T-cell (primary cell): ENCODE data around the gene NPHS1. TPM values are rescaled to one million over a fixed set of nuclear protein-coding genes. Genes with fewer than 3 reads are reported as not detected.
A peak's percentile ranks its signal among the peaks of the same experiment; 100 is the strongest.
"Not testable (repeated sequence)": the region's sequence is repeated elsewhere in the genome, so short reads cannot be mapped to it uniquely, and the experiment has no call there.

Experiments
- ATAC-seq, 4 experiments: fragments of 200-7000 bp in 3 of 4; fragments of 150-1000 bp in 1 of 4; cut with Tn5 transposase; replicated peaks in 1 of 4; 1 replicate in 3 of 4; 2 replicates in 1 of 4; pipeline ENCODE4 v1.10.0; 2021; ENCODE audit warnings: moderate library complexity in 3 of 4, mild to moderate bottlenecking in 2 of 4, moderate number of reproducible peaks in 1 of 4
- CTCF ChIA-PET, 2 donors: fragments of 300-600 bp; sonication (Branson Sonifier 250); formaldehyde crosslinking; loops; one replicate each; lab custom pipeline; 2022; ENCODE audit warnings: antibody characterized with exemption in 2 of 2; lab: Charles Lee
- POLR2A ChIA-PET, 2 donors: fragments of 300-600 bp; sonication (Branson Sonifier 250); formaldehyde crosslinking; loops; one replicate each; lab custom pipeline; 2022; ENCODE audit warnings: antibody characterized with exemption in 2 of 2; lab: Charles Lee
- DNase-seq, 35 experiments: peaks; one replicate each; pipeline versions ENCODE4 v3.0.0 to v3.0.0-alpha.2; 2013 to 2023
- H3K27ac ChIP-seq: one replicate; pipeline ENCODE4 v1.5.1; 2013; ENCODE audit warnings: low read length
- H3K27me3 ChIP-seq, 2 experiments: replicated peaks in 1 of 2; 1 replicate in 1 of 2; 2 replicates in 1 of 2; pipeline versions ENCODE4 v1.6.1 to v1.7.0; 2013; ENCODE audit warnings: low read length in 1 of 2, mixed read lengths in 1 of 2; ENCODE audit not compliant: control insufficient read depth in 2 of 2, insufficient read depth in 2 of 2; ENCODE audit errors: extremely low read depth in 1 of 2
- H3K36me3 ChIP-seq, 2 donors: 1 replicate in 1 of 2; 2 replicates in 1 of 2; pipeline versions ENCODE4 v1.6.1 to v1.7.0; 2013; ENCODE audit warnings: low read length in 1 of 2; ENCODE audit not compliant: control insufficient read depth in 2 of 2, insufficient read depth in 1 of 2; ENCODE audit errors: extremely low read depth in 1 of 2
- H3K4me1 ChIP-seq, 2 experiments: 1 replicate in 1 of 2; 2 replicates in 1 of 2; pipeline versions ENCODE4 v1.6.1 to v1.7.0; 2013; ENCODE audit warnings: low read length in 2 of 2, mixed read lengths in 1 of 2; ENCODE audit not compliant: insufficient read depth in 2 of 2, control insufficient read depth in 1 of 2; ENCODE audit errors: extremely low read depth in 1 of 2
- H3K4me3 ChIP-seq, 2 donors: 1 replicate in 1 of 2; 2 replicates in 1 of 2; pipeline versions ENCODE4 v1.5.1 to v1.7.0; 2013; ENCODE audit warnings: mild to moderate bottlenecking in 2 of 2, low read length in 1 of 2, moderate library complexity in 1 of 2; ENCODE audit not compliant: control insufficient read depth in 1 of 2; ENCODE audit errors: extremely low read depth in 1 of 2
- H3K9me3 ChIP-seq: 2 replicates; pipeline ENCODE4 v1.7.0; 2013
- H3K27ac Mint-ChIP-seq, 2 donors: one replicate each; pipeline ENCODE4 v1.8.0; 2020 to 2021; ENCODE audit warnings: mild to moderate bottlenecking in 2 of 2, mixed read lengths in 2 of 2
- H3K27me3 Mint-ChIP-seq, 2 donors: one replicate each; pipeline ENCODE4 v1.8.0; 2021 to 2022; ENCODE audit warnings: mixed read lengths in 2 of 2
- H3K36me3 Mint-ChIP-seq: one replicate; pipeline ENCODE4 v1.8.0; 2021; ENCODE audit warnings: mixed read lengths
- H3K4me1 Mint-ChIP-seq, 3 donors: one replicate each; pipeline ENCODE4 v1.8.0; 2020 to 2022; ENCODE audit warnings: mixed read lengths in 3 of 3, mild to moderate bottlenecking in 1 of 3
- H3K4me3 Mint-ChIP-seq, 3 donors: one replicate each; pipeline ENCODE4 v1.8.0; 2020 to 2022; ENCODE audit warnings: mild to moderate bottlenecking in 3 of 3, mixed read lengths in 3 of 3, moderate library complexity in 3 of 3
- H3K9me3 Mint-ChIP-seq, 3 donors: one replicate each; pipeline ENCODE4 v1.8.0; 2020 to 2022; ENCODE audit warnings: mixed read lengths in 3 of 3
- WGBS: methylation state at CpG from one replicate; pipeline ENCODE4 v1.1.5; 2013; ENCODE audit warnings: missing lambda C conversion rate; ENCODE audit not compliant: insufficient coverage; 5-methylcytosine and 5-hydroxymethylcytosine counted together
- total RNA-seq, 35 experiments: library from RNA in 6 of 35; stranded (reverse) in 6 of 35; fragments of 120-200 nt in 1 of 35; gene quantifications; one replicate each; pipeline versions ENCODE4 v1.2.1 to v1.2.4 and lab custom pipeline; 2013 to 2026

NPHS1 gene
- total RNA-seq, 5 donors from 2014 or later (not counting 1 experiment from before 2014, with no cell fraction given) = 0.06 to 0.33 TPM; not detected in 3

GRCh38 chr19:35870124-35870736, 17.9 kb upstream of the NPHS1 start:
- Histone ChIP-seq H3K4me3 (peak overlapping the region in 1 of 2 donors; percentile 52), H3K27me3 (peaks cover 3 to 85% of the 10 kb centered on the region in 2 experiments), H3K4me1 (peaks cover 2 to 25% of the 10 kb centered on the region in 2 experiments)
- CTCF ChIA-PET, POLR2A ChIA-PET, H3K27ac ChIP-seq, H3K36me3 Mint-ChIP-seq, H3K36me3 ChIP-seq, H3K27ac Mint-ChIP-seq, H3K9me3 ChIP-seq, H3K9me3 Mint-ChIP-seq, DNase-seq, ATAC-seq: not testable (repeated sequence)
- H3K27me3 Mint-ChIP-seq = peaks cover 29 to 72% of the 10 kb centered on the region in 2 donors
- H3K4me3 Mint-ChIP-seq = peak overlapping the region; percentile 57 to 76 (median 65)
- 24% methylated on average over 15 of the region's 26 CpGs for WGBS
- peaks cover 14 to 23% (median 19%) of the 10 kb centered on the region in 3 donors for H3K4me1 Mint-ChIP-seq

DNA sequence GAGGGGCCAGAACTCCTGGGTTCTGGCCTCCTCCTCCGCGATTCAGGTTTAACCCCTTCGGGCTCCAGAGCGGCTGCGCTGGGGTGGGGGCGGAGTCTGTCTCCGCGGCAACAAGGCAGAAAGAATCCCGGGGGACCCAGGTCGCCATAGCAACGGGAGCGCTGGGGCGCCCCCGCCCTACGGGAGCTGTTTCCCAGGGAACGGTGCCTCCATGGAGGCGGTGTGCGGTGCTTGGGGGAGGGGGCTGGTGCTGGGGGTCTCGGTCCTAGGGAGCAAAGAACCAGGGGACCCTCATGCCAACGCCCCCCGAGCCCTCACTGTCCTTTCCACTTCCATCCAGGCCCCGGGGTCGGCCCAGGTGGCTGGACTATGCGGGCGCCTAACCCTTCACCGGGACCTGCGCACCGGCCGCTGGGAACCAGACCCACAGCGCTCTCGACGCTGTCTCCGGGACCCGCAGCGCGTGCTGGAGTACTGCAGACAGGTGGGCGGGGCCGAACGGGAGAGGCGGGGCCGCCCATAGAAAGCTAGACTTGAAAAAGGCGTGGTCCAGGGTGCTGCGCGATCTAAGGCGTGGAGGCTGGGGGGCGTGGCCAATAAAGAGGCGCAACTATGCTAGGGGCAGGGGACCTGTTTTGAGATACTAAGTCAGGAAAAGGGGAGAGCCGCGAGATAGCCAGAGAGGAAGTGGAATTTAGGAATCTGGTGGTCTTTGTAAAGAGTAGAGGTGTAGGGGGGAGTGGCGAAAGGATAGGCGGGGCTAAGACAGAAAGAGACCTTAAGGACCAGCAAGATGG, 17.2 kb upstream of the NPHS1 start:
- DNase-seq = peak; percentile 34 to 89 (median 76)
- peak overlapping the region in 1 of 2 donors; percentile 52 for H3K4me3 ChIP-seq
- H3K27ac ChIP-seq = no peak overlapping the region
- peaks cover 33 to 75% of the 10 kb centered on the region in 2 donors for H3K27me3 Mint-ChIP-seq
- peak overlapping the region in 1 of 2 donors; percentile 5 for H3K27ac Mint-ChIP-seq
- H3K4me1 ChIP-seq = peaks cover 2 to 25% of the 10 kb centered on the region in 2 experiments
- POLR2A ChIA-PET = no interaction called here
- H3K4me3 Mint-ChIP-seq = peak overlapping the region; percentile 57 to 76 (median 65)
- H3K9me3 Mint-ChIP-seq = no peaks in the 10 kb centered on the region
- 3% methylated on average over 45 of the region's 51 CpGs for WGBS
- no peaks in the 10 kb centered on the region for H3K9me3 ChIP-seq
- peaks cover 3 to 83% of the 10 kb centered on the region in 2 experiments for H3K27me3 ChIP-seq
- no peaks in the 10 kb centered on the region for H3K36me3 ChIP-seq
- ATAC-seq = peak; percentile 76 to 89 (median 78)
- CTCF ChIA-PET = no interaction called here
- peaks cover 14 to 23% (median 19%) of the 10 kb centered on the region in 3 donors for H3K4me1 Mint-ChIP-seq
- H3K36me3 Mint-ChIP-seq = no peaks in the 10 kb centered on the region

DNA sequence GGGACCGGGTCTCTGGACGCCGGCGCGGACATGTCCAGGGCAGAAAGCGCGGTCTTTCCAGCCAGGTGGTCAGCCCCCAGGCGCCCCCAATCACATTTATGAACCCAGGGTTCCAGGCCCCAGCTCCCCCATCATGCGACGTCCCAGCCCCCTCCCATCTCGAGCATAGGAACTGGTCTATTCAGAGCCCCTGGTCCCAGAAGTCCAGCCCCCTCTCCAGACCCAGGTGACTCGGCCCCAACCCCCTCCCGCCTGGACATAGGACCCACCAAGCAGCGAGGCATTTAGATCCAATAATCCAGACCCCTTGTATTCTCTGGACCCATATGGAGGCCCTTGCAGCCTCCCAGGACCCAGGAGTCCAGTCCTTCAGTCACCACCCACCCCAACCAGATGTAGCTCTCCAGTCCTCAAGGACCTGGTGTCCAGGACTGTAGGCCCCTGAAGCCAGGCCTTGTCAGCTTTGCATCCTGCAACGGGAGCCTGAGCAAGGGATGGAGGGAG, 16.6 kb upstream of the NPHS1 start:
- Histone ChIP-seq H3K36me3 (no peaks in the 10 kb centered on the region), H3K9me3 (no peaks in the 10 kb centered on the region), H3K27me3 (peaks cover 3 to 81% of the 10 kb centered on the region in 2 experiments), H3K4me3 (no peak overlapping the region), H3K4me1 (peaks cover 2 to 25% of the 10 kb centered on the region in 2 experiments), H3K27ac (no peak overlapping the region)
- Mint-ChIP-seq H3K9me3 (no peaks in the 10 kb centered on the region), H3K36me3 (no peaks in the 10 kb centered on the region), H3K4me3 (peak overlapping the region; percentile 53 to 76 (median 53)), H3K27ac (no peak overlapping the region), H3K27me3 (peaks cover 33 to 74% of the 10 kb centered on the region in 2 donors), H3K4me1 (peaks cover 14 to 23% (median 19%) of the 10 kb centered on the region in 3 donors)
- WGBS = 15% methylated on average over 7 of the region's 15 CpGs
- ATAC-seq (no peak), DNase-seq (no peak)
- ChIA-PET CTCF (no interaction called here), POLR2A (no interaction called here)

- Histone ChIP-seq H3K27me3 (peaks cover 3 to 78% of the 10 kb centered on the region in 2 experiments), H3K4me3 (peak within 1 kb of the TSS in 1 of 2 donors; percentile 8), H3K9me3 (no peaks in the 10 kb centered on the region), H3K36me3 (no peaks in the 10 kb centered on the region), H3K27ac (no peak within 1 kb of the TSS), H3K4me1 (peaks cover 2 to 25% of the 10 kb centered on the region in 2 experiments)
- ATAC-seq (peak; percentile 76 to 85 (median 82)), DNase-seq (peak in 33 of 35 experiments; percentile 12 to 73 (median 44))
- 3% methylated on average over 48 of the region's 60 CpGs for WGBS
- no peaks in the 10 kb centered on the region for H3K9me3 Mint-ChIP-seq
- no peaks in the 10 kb centered on the region for H3K36me3 Mint-ChIP-seq
- H3K4me3 Mint-ChIP-seq = peak within 1 kb of the TSS; percentile 53 to 76 (median 58)
- H3K27ac Mint-ChIP-seq = no peak within 1 kb of the TSS
- ChIA-PET CTCF (no interaction called here), POLR2A (no interaction called here)
- H3K27me3 Mint-ChIP-seq = peaks cover 33 to 72% of the 10 kb centered on the region in 2 donors
- H3K4me1 Mint-ChIP-seq = peaks cover 14 to 23% (median 19%) of the 10 kb centered on the region in 3 donors
Observed at GRCh38 chr19:35868172-35868822, 16.0 kb upstream of the NPHS1 start, which contains the start of gene APLP1. TSS of gene APLP1 (plus strand) at chr19:35868574. CDS start at chr19:35868637, 63 bp downstream.

DNA sequence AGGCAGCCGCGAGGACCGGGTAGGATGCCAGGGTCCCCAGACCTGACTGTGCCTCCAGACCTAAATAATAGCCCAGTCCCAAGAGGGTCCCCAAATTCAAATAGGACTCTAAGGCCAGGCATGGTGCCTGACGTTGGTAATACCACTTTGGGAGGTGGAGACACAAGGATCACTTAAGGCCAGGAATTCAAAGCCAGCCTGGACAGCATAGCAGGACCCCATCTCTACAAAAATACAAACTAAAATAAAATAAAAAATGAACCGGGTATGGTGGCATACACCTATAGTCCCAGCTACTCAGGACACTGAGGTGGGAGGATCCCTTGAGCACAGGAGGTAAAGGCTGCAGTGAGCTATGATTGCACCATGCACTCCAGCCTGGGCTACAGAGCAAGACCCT, 10.7 kb upstream of the NPHS1 start:
- Mint-ChIP-seq H3K4me1 (peaks cover 4 to 9% (median 5%) of the 10 kb centered on the region in 3 donors), H3K27ac (no peak overlapping the region), H3K27me3 (peaks cover 38 to 83% of the 10 kb centered on the region in 2 donors), H3K36me3 (no peaks in the 10 kb centered on the region), H3K9me3 (no peaks in the 10 kb centered on the region), H3K4me3 (no peak overlapping the region)
- Histone ChIP-seq H3K36me3 (no peaks in the 10 kb centered on the region), H3K4me1 (peaks cover 0 to 9% of the 10 kb centered on the region in 2 experiments), H3K27me3 (peaks cover 11 to 76% of the 10 kb centered on the region in 2 experiments), H3K4me3 (no peak overlapping the region), H3K27ac (no peak overlapping the region), H3K9me3 (no peaks in the 10 kb centered on the region)
- POLR2A ChIA-PET = interaction anchor here in 1 of 2 donors (0.6 kb wide), 1 partner anchor 864 kb away, joined by 5 read pairs; no protein-coding TSS in a partner anchor
- DNase-seq = no peak
- no peak for ATAC-seq
- CTCF ChIA-PET = no interaction called here
- WGBS = no CpG with 5 or more reads among the region's 5 CpGs
